Measurements from ENCODE around the gene PABPC3. TPM values are rescaled to one million over a fixed set of nuclear protein-coding genes. Genes with fewer than 3 reads are reported as not detected.

Gene PABPC3
- total and polyA plus RNA-seq, 2 donors (not counting 1 experiment from before 2014, with no cell fraction given): 0.17 to 0.27 TPM

DNA sequence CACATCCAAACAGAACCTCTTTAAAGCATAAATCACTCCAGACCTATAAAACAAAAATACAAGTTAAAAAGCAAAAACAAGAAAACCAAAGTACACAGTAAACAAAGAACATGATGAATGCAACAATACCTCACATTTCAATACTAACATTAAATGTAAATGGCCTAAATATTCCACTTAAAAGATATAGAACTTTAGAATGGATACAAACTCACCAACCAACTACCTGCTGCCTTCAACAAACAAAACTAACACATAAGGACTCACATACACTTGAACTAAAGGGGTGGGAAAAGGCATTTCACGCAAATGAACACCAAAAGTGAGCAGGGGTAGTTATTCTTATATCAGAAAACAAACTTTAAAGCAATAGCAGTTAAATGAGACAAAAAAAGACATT is 44.9 kb upstream of the PABPC3 start:
- Histone ChIP-seq H4K20me1 (ENCODE audit: control insufficient read depth, extremely low read depth, insufficient read depth, low read length) (no peaks in the 10 kb centered on the region), H3K9ac (ENCODE audit: insufficient read depth, low read length) (no peak overlapping the region), H3K36me3 (ENCODE audit: control insufficient read depth, insufficient read depth, low read length) (no peaks in the 10 kb centered on the region), H3K27ac (ENCODE audit: insufficient read depth, low read length) (no peak overlapping the region), H2AFZ (ENCODE audit: low read length) (no peak overlapping the region), H3K79me2 (ENCODE audit: control insufficient read depth, insufficient read depth, low read length) (no peaks in the 10 kb centered on the region), H3K4me1 (ENCODE audit: control insufficient read depth, extremely low read depth, insufficient read depth, low read length) (no peaks in the 10 kb centered on the region), H3K27me3 (ENCODE audit: control insufficient read depth, insufficient read depth, low read length) (peaks cover 6% of the 10 kb centered on the region), H3K4me3 (replicated peaks in 1 of 4; ENCODE audit: control extremely low read depth in 1 of 4, insufficient read depth in 1 of 4, low read depth in 3 of 4, low read length in 4 of 4) (no peak overlapping the region), H3K4me2 (ENCODE audit: extremely low read depth, insufficient read depth, low read length) (no peak overlapping the region), H3K9me3 (ENCODE audit: control insufficient read depth, insufficient read depth, low read depth, low read length) (no peaks in the 10 kb centered on the region)
- no peak for DNase-seq (ENCODE audit: low read depth in 2 of 2)
- no peak for TF ChIP-seq EZH2 (IDR thresholded peaks at IDR 0.05; ENCODE audit: low read length, missing control alignments)
- TF ChIP-seq, protein P1, sequence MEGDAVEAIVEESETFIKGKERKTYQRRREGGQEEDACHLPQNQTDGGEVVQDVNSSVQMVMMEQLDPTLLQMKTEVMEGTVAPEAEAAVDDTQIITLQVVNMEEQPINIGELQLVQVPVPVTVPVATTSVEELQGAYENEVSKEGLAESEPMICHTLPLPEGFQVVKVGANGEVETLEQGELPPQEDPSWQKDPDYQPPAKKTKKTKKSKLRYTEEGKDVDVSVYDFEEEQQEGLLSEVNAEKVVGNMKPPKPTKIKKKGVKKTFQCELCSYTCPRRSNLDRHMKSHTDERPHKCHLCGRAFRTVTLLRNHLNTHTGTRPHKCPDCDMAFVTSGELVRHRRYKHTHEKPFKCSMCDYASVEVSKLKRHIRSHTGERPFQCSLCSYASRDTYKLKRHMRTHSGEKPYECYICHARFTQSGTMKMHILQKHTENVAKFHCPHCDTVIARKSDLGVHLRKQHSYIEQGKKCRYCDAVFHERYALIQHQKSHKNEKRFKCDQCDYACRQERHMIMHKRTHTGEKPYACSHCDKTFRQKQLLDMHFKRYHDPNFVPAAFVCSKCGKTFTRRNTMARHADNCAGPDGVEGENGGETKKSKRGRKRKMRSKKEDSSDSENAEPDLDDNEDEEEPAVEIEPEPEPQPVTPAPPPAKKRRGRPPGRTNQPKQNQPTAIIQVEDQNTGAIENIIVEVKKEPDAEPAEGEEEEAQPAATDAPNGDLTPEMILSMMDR (conservative IDR thresholded peaks at IDR 0.05 in 1 of 2, IDR thresholded peaks at IDR 0.05 in 1 of 2; ENCODE audit: low read depth in 1 of 2, low read length in 2 of 2): no peak

DNA sequence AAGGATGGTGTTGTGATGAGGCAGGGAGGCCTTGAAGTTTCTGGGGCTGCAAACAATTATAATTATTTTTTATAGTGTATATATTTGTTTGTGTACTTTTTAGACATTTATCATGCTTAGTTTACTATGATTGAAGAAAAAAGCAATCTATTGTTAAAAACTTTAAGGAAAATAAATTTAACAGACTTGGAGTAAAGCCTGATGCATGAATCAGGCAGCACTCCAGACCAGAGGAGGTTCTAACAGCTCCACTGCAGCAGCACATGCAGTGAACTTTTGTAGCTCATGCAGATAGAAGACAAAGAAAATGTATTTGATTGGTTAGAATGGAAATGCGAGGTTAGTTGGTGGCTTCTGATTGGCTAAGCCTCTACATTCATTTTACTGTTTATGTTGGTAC is 36.8 kb upstream of the PABPC3 start:
- Histone ChIP-seq H3K4me1 (ENCODE audit: control insufficient read depth, extremely low read depth, insufficient read depth, low read length) (no peaks in the 10 kb centered on the region), H3K36me3 (ENCODE audit: control insufficient read depth, insufficient read depth, low read length) (no peaks in the 10 kb centered on the region), H3K27ac (ENCODE audit: insufficient read depth, low read length) (no peak overlapping the region), H3K4me3 (replicated peaks in 1 of 4; ENCODE audit: control extremely low read depth in 1 of 4, insufficient read depth in 1 of 4, low read depth in 3 of 4, low read length in 4 of 4) (no peak overlapping the region), H4K20me1 (ENCODE audit: control insufficient read depth, extremely low read depth, insufficient read depth, low read length) (no peaks in the 10 kb centered on the region), H3K79me2 (ENCODE audit: control insufficient read depth, insufficient read depth, low read length) (no peaks in the 10 kb centered on the region), H3K27me3 (ENCODE audit: control insufficient read depth, insufficient read depth, low read length) (no peaks in the 10 kb centered on the region), H3K4me2 (ENCODE audit: extremely low read depth, insufficient read depth, low read length) (no peak overlapping the region), H3K9me3 (ENCODE audit: control insufficient read depth, insufficient read depth, low read depth, low read length) (no peaks in the 10 kb centered on the region), H2AFZ (ENCODE audit: low read length) (no peak overlapping the region), H3K9ac (ENCODE audit: insufficient read depth, low read length) (no peak overlapping the region)
- no peak for DNase-seq (ENCODE audit: low read depth in 2 of 2)
- TF ChIP-seq, protein P1 (conservative IDR thresholded peaks at IDR 0.05 in 1 of 2, IDR thresholded peaks at IDR 0.05 in 1 of 2; ENCODE audit: low read depth in 1 of 2, low read length in 2 of 2): no peak
- no peak for TF ChIP-seq EZH2 (IDR thresholded peaks at IDR 0.05; ENCODE audit: low read length, missing control alignments)

DNA sequence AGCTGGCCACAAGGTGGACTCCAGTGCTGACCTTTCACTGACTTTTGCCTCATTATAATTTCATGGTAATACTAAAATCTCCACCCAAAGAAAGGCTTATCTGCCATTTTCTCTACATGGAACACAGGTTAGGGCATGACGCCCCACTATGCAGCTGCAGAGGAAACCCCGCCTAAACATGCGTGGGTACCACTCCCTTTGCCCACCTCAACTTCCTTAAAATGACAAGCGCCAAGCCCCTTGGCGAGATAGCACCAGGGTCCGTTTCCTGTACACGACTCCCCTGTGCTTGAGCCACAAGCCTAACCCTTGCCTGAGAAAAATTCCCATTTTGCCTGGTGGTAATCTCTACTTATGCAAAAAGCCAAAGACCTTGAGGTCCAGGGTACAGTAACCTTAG is 36.0 kb upstream of the PABPC3 start:
- Histone ChIP-seq H3K9ac (ENCODE audit: insufficient read depth, low read length) (no peak overlapping the region), H3K4me2 (ENCODE audit: extremely low read depth, insufficient read depth, low read length) (no peak overlapping the region), H3K27me3 (ENCODE audit: control insufficient read depth, insufficient read depth, low read length) (no peaks in the 10 kb centered on the region), H3K9me3 (ENCODE audit: control insufficient read depth, insufficient read depth, low read depth, low read length) (no peaks in the 10 kb centered on the region), H3K4me3 (replicated peaks in 1 of 4; ENCODE audit: control extremely low read depth in 1 of 4, insufficient read depth in 1 of 4, low read depth in 3 of 4, low read length in 4 of 4) (no peak overlapping the region), H3K27ac (ENCODE audit: insufficient read depth, low read length) (no peak overlapping the region), H3K36me3 (ENCODE audit: control insufficient read depth, insufficient read depth, low read length) (no peaks in the 10 kb centered on the region), H4K20me1 (ENCODE audit: control insufficient read depth, extremely low read depth, insufficient read depth, low read length) (no peaks in the 10 kb centered on the region), H2AFZ (ENCODE audit: low read length) (no peak overlapping the region), H3K79me2 (ENCODE audit: control insufficient read depth, insufficient read depth, low read length) (no peaks in the 10 kb centered on the region), H3K4me1 (ENCODE audit: control insufficient read depth, extremely low read depth, insufficient read depth, low read length) (no peaks in the 10 kb centered on the region)
- DNase-seq (ENCODE audit: low read depth in 2 of 2): no peak
- TF ChIP-seq EZH2 (IDR thresholded peaks at IDR 0.05; ENCODE audit: low read length, missing control alignments): no peak
- TF ChIP-seq, protein P1 (conservative IDR thresholded peaks at IDR 0.05 in 1 of 2, IDR thresholded peaks at IDR 0.05 in 1 of 2; ENCODE audit: low read depth in 1 of 2, low read length in 2 of 2): no peak

Data from fibroblast of lung (primary cell).